Neural progenitor cell (in vitro differentiated cells): Measurements from ENCODE around the gene HHATL. TPM values are rescaled to one million over a fixed set of nuclear protein-coding genes. Genes with fewer than 3 reads are reported as not detected.
A peak's percentile ranks its signal among the peaks of the same experiment; 100 is the strongest.

Source experiments
- DNase-seq: peaks from one replicate; pipeline ENCODE4 v3.0.0-alpha.2; 2016; ENCODE audit warnings: low spot score
- H2AFZ ChIP-seq: fragments of 200-600 bp; sonication (generic); replicated peaks from 2 replicates; pipeline ENCODE4 v1.6.1; 2016; ENCODE audit warnings: antibody characterized with exemption
- H3F3A ChIP-seq: fragments of 200-600 bp; sonication (generic); 2 replicates; pipeline ENCODE4 v1.6.1; 2016; ENCODE audit warnings: antibody characterized with exemption, low read depth
- H3K27ac ChIP-seq: fragments of 200-600 bp; sonication (generic); 2 replicates; pipeline ENCODE4 v1.5.1; 2016; ENCODE audit warnings: mild to moderate bottlenecking
- H3K27me3 ChIP-seq: fragments of 200-600 bp; sonication (generic); 2 replicates; pipeline ENCODE4 v1.6.1; 2016; ENCODE audit warnings: mild to moderate bottlenecking, moderate library complexity
- H3K36me3 ChIP-seq: fragments of 200-600 bp; sonication (generic); 2 replicates; pipeline ENCODE4 v1.5.1; 2016
- H3K4me1 ChIP-seq: fragments of 200-600 bp; sonication (generic); 2 replicates; pipeline ENCODE4 v1.6.1; 2016; ENCODE audit warnings: mixed run types
- H3K4me2 ChIP-seq: fragments of 200-600 bp; sonication (generic); 2 replicates; pipeline ENCODE4 v1.6.1; 2016
- H3K4me3 ChIP-seq: fragments of 200-600 bp; sonication (generic); 2 replicates; pipeline ENCODE4 v1.5.1; 2016
- H3K79me2 ChIP-seq: fragments of 200-600 bp; sonication (generic); 2 replicates; pipeline ENCODE4 v1.6.1; 2016; ENCODE audit warnings: low read depth
- H3K9ac ChIP-seq: fragments of 200-600 bp; sonication (generic); 2 replicates; pipeline ENCODE4 v1.6.1; 2016
- H3K9me3 ChIP-seq: fragments of 200-600 bp; sonication (generic); 2 replicates; pipeline ENCODE4 v1.5.1; 2016; ENCODE audit warnings: low read depth
- H4K20me1 ChIP-seq: fragments of 200-600 bp; sonication (generic); 2 replicates; pipeline ENCODE4 v1.6.1; 2016; ENCODE audit warnings: low read depth
- H3K27ac Mint-ChIP-seq: 3 replicates; pipeline ENCODE4 v1.8.0; 2021; ENCODE audit warnings: mixed read lengths
- H3K27me3 Mint-ChIP-seq: 2 replicates; pipeline ENCODE4 v1.8.0; 2022; ENCODE audit warnings: low read depth, mild to moderate bottlenecking, inconsistent platforms, moderate library complexity, mixed read lengths; ENCODE audit not compliant: insufficient read depth
- H3K36me3 Mint-ChIP-seq: 3 replicates; pipeline ENCODE4 v1.8.0; 2021; ENCODE audit warnings: mixed read lengths
- H3K4me1 Mint-ChIP-seq: 3 replicates; pipeline ENCODE4 v1.8.0; 2021; ENCODE audit warnings: mixed read lengths
- H3K4me3 Mint-ChIP-seq: 3 replicates; pipeline ENCODE4 v1.8.0; 2021; ENCODE audit warnings: mild to moderate bottlenecking, moderate library complexity, mixed read lengths
- H3K9me3 Mint-ChIP-seq: 3 replicates; pipeline ENCODE4 v1.8.0; 2020; ENCODE audit warnings: mixed read lengths
- CTCF ChIP-seq: fragments of 200-600 bp; sonication (generic); IDR thresholded peaks from 2 replicates; pipeline ENCODE4 v1.5.1; 2017; ENCODE audit warnings: antibody characterized with exemption, mild to moderate bottlenecking
- EZH2 ChIP-seq: fragments of 200-600 bp; sonication (generic); IDR thresholded peaks from 2 replicates; pipeline ENCODE4 v1.6.1; 2017; ENCODE audit warnings: antibody characterized with exemption, mild to moderate bottlenecking, moderate library complexity
- EZH2phosphoT487 ChIP-seq: fragments of 200-600 bp; sonication (generic); IDR thresholded peaks from 2 replicates; pipeline ENCODE4 v1.6.1; 2017; ENCODE audit warnings: antibody characterized with exemption
- total RNA-seq: library from RNA; depleted of rRNA; stranded (reverse); fragments of >200 nt; gene quantifications from 2 replicates; pipeline ENCODE4 v1.2.3, GENCODE V29; 2015; ENCODE audit warnings: low replicate concordance

Gene HHATL
- total RNA-seq, 1 donor from 2014 or later: not detected

GRCh38 chr3:42691816-42692666 lies 10.6 kb downstream of the HHATL start:
- no peak overlapping the region for H2AFZ ChIP-seq
- no peaks in the 10 kb centered on the region for H3K9me3 ChIP-seq
- no peaks in the 10 kb centered on the region for H4K20me1 ChIP-seq
- TF ChIP-seq EZH2 (no peak), CTCF (no peak), EZH2phosphoT487 (no peak)
- no peak overlapping the region for H3K4me3 Mint-ChIP-seq
- no peaks in the 10 kb centered on the region for H3K36me3 Mint-ChIP-seq
- H3K27me3 Mint-ChIP-seq: peaks cover 4% of the 10 kb centered on the region
- peaks cover 7% of the 10 kb centered on the region for H3K4me1 ChIP-seq
- H3F3A ChIP-seq: no peaks in the 10 kb centered on the region
- no peaks in the 10 kb centered on the region for H3K36me3 ChIP-seq
- no peak overlapping the region for H3K4me3 ChIP-seq
- H3K27ac ChIP-seq: no peak overlapping the region
- H3K27me3 ChIP-seq: no peaks in the 10 kb centered on the region
- H3K9ac ChIP-seq: no peak overlapping the region
- H3K4me2 ChIP-seq: no peak overlapping the region
- H3K9me3 Mint-ChIP-seq: no peaks in the 10 kb centered on the region
- no peak overlapping the region for H3K27ac Mint-ChIP-seq
- no peak for DNase-seq
- H3K4me1 Mint-ChIP-seq: peaks cover 8% of the 10 kb centered on the region
- H3K79me2 ChIP-seq: no peaks in the 10 kb centered on the region

- H3K27ac ChIP-seq: no peak overlapping the region
- DNase-seq: no peak
- Mint-ChIP-seq H3K9me3 (no peaks in the 10 kb centered on the region), H3K36me3 (no peaks in the 10 kb centered on the region), H3K27ac (no peak overlapping the region), H3K27me3 (peaks cover 4% of the 10 kb centered on the region), H3K4me1 (peaks cover 8% of the 10 kb centered on the region), H3K4me3 (no peak overlapping the region)
- peaks cover 7% of the 10 kb centered on the region for H3K4me1 ChIP-seq
- no peak overlapping the region for H3K9ac ChIP-seq
- no peak for TF ChIP-seq EZH2
- TF ChIP-seq CTCF: no peak
- no peak for TF ChIP-seq EZH2phosphoT487
- no peak overlapping the region for H2AFZ ChIP-seq
- H3K4me3 ChIP-seq: no peak overlapping the region
- no peaks in the 10 kb centered on the region for H3K9me3 ChIP-seq
- no peaks in the 10 kb centered on the region for H3K79me2 ChIP-seq
- H3F3A ChIP-seq: no peaks in the 10 kb centered on the region
- H3K36me3 ChIP-seq: no peaks in the 10 kb centered on the region
- no peaks in the 10 kb centered on the region for H4K20me1 ChIP-seq
- no peak overlapping the region for H3K4me2 ChIP-seq
- no peaks in the 10 kb centered on the region for H3K27me3 ChIP-seq
Observed at GRCh38 chr3:42690766-42691680, 11.6 kb downstream of the HHATL start.

- H3K4me3 Mint-ChIP-seq: no peak overlapping the region
- Histone ChIP-seq H3F3A (no peaks in the 10 kb centered on the region), H3K36me3 (no peaks in the 10 kb centered on the region), H3K9me3 (no peaks in the 10 kb centered on the region), H3K27me3 (no peaks in the 10 kb centered on the region), H3K27ac (no peak overlapping the region), H3K4me3 (no peak overlapping the region), H3K9ac (no peak overlapping the region), H2AFZ (no peak overlapping the region), H4K20me1 (no peaks in the 10 kb centered on the region), H3K4me2 (no peak overlapping the region), H3K4me1 (peaks cover 7% of the 10 kb centered on the region), H3K79me2 (no peaks in the 10 kb centered on the region)
- no peaks in the 10 kb centered on the region for H3K36me3 Mint-ChIP-seq
- H3K27me3 Mint-ChIP-seq: peaks cover 4% of the 10 kb centered on the region
- TF ChIP-seq CTCF (no peak), EZH2phosphoT487 (no peak), EZH2 (no peak)
- H3K4me1 Mint-ChIP-seq: peaks cover 8% of the 10 kb centered on the region
- no peaks in the 10 kb centered on the region for H3K9me3 Mint-ChIP-seq
- peak overlapping the region; percentile 67 for H3K27ac Mint-ChIP-seq
- DNase-seq: no peak
Observed at GRCh38 chr3:42690191-42690590, 12.4 kb downstream of the HHATL start.
